Liver (tissue), 3 donors: ENCODE results near the gene LRRFIP1.
"Not testable (repeated sequence)": the region's sequence is repeated elsewhere in the genome, so short reads cannot be mapped to it uniquely, and the experiment has no call there.

Experiments used
- CTCF ChIP-seq: fragments of 150-350 bp; IDR thresholded peaks from 2 replicates; pipeline ENCODE4 v1.5.1; 2017; ENCODE audit warnings: improper control_type of control experiment, low read depth, low read length; ENCODE audit not compliant: missing input control
- FOXA1 ChIP-seq: IDR thresholded peaks from 2 replicates; pipeline ENCODE4 v1.6.1; 2016; ENCODE audit warnings: antibody characterized with exemption
- HNF4A ChIP-seq, 2 donors: conservative IDR thresholded peaks; 2 replicates each; pipeline ENCODE4 v1.6.1; 2016; ENCODE audit warnings: antibody characterized with exemption in 2 of 2, mild to moderate bottlenecking in 2 of 2
- MAX ChIP-seq: IDR thresholded peaks from 2 replicates; pipeline ENCODE4 v1.6.1; 2016; ENCODE audit warnings: antibody characterized with exemption
- NR2F2 ChIP-seq: IDR thresholded peaks from 2 replicates; pipeline ENCODE4 v1.6.1; 2016; ENCODE audit warnings: antibody characterized with exemption
- RAD21 ChIP-seq, 2 donors: IDR thresholded peaks; 2 replicates each; pipeline ENCODE4 v1.6.1; 2016; ENCODE audit warnings: antibody characterized with exemption in 2 of 2, mild to moderate bottlenecking in 2 of 2
- RXRA ChIP-seq, 2 donors: IDR thresholded peaks; 2 replicates each; pipeline ENCODE4 v1.6.1; 2017 to 2018; ENCODE audit warnings: antibody characterized with exemption in 2 of 2, mild to moderate bottlenecking in 1 of 2
- SP1 ChIP-seq: IDR thresholded peaks from 2 replicates; pipeline ENCODE4 v1.6.1; 2018; ENCODE audit warnings: antibody characterized with exemption, mild to moderate bottlenecking
- TAF1 ChIP-seq: conservative IDR thresholded peaks from 2 replicates; pipeline ENCODE4 v1.6.1; 2016; ENCODE audit warnings: antibody characterized with exemption, mild to moderate bottlenecking
- YY1 ChIP-seq: IDR thresholded peaks from 2 replicates; pipeline ENCODE4 v1.6.1; 2016; ENCODE audit warnings: antibody characterized with exemption, mild to moderate bottlenecking
- donor health status: healthy.
- donor health status: healthy.

- TF ChIP-seq CTCF; TAF1; SP1; NR2F2; RAD21 (IDR thresholded peaks at IDR 0.05); RXRA (IDR thresholded peaks at IDR 0.05); HNF4A (conservative IDR thresholded peaks at IDR 0.05); FOXA1; YY1; MAX: not testable (repeated sequence)
These were observed 39.7 kb downstream of the LRRFIP1 start for GRCh38 chr2:237667050-237667576.
